HG03565 (cell line): ENCODE data around the gene SSPN.

ENCODE experiments used
- ATAC-seq: cut with Tn5 transposase; IDR thresholded peaks from one replicate; pipeline ENCODE4 v1.9.1; 2021; ENCODE audit warnings: mild to moderate bottlenecking, moderate library complexity; ENCODE audit not compliant: unreplicated experiment

Gene SSPN, protein sequence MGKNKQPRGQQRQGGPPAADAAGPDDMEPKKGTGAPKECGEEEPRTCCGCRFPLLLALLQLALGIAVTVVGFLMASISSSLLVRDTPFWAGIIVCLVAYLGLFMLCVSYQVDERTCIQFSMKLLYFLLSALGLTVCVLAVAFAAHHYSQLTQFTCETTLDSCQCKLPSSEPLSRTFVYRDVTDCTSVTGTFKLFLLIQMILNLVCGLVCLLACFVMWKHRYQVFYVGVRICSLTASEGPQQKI

DNA sequence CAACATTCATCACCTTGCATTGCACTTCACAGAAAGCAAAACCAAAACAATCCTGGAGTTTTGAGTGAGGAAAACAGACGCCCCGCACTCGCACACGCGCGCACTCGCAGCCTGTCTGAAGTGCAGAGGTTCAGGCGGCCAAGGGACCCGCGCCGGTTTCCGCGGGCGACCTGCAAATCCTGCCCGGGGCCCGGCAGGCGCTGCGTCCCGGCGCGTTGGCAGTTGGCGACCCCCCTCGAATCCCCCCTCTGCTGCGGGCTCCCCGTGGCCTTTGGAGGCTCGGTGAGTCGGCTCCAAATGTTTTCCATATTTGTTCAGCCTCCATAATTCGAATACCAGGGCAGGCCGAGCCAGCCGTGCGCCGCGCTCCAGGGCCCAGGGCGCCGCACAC lies at the start of gene SSPN:
Gene SSPN, plus strand, starts transcription at position 324 of the 391 bp plus-strand sequence. CDS start 100 bp downstream, outside the sequence.
- no peak for ATAC-seq

DNA sequence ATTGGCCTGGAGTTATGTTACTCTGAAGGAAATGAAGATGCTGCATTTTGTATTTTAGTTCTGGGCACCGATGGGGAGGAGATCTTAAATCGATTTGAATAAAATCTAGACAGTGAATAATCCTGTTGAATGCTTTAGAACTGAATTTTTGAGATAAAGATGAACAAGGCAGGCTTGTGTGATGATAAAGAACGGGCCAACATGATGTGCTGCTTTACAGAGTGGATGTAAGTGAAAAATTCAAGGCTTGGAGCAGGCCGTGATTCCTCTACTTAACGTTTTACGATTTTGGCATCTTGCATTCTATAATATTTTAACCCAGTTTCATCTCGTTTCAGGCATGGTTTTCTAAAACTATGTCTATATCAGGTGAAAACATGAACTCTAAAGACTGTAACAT lies 47.1 kb upstream of the SSPN start:
- ATAC-seq, result no peak

DNA sequence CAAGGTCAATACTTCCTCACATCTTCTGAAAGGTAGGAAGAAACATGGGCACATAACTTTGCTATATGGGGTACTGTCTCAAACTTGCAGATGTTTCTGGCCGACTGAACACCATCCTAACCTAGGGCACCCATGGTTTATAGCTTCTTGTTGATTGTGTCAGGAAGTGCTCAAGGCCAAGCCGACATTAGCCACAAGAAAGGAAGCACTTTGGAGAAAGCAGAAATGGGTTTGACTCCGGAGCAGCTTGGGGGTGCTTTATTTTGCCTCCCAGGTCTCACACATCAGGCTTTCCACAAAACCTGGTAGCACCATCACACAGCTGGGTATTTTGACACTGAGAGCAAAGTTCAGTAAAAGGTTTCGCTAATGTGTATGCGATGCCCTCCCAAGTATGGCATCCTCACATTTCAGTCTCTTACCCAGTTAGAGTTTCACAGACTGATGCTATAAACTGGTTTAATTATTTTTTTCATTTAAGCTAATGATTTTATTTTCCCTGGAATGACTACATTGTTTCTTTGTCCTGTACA lies 45.3 kb upstream of the SSPN start:
- no peak for ATAC-seq

DNA sequence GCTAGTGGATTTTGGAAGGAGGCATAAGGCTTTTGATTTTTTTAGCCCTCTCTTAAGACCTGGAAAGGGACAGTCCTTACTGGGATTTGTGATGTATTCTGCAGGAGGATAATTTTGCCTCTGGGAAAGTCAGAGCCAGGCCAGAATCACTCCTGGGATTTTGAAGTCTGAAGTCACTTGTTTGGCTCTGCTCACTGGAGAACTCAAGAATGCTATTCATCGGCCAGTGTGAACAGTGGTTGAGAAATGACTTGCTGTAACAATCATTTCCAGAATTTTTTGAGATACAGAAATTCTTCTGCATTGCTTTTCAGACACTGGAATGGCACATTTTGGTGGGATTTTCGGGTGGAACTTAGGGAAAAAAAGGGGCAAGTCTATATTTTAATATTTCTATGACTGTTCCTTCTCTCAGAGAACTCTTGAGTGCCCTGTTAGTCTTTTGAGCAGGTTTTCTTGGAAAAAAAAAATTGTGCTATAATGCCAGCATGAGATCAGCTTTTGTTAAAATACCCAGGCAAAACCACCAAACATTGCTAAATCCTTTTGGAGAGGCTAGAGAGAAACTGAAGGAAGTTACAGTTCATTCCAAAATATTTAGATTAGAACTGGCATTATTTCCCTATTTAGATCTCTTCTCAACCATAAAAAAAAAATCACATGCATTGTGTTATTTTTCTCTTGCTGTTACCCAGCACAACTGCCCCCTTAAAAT lies 44.5 kb upstream of the SSPN start:
- no peak for ATAC-seq

DNA sequence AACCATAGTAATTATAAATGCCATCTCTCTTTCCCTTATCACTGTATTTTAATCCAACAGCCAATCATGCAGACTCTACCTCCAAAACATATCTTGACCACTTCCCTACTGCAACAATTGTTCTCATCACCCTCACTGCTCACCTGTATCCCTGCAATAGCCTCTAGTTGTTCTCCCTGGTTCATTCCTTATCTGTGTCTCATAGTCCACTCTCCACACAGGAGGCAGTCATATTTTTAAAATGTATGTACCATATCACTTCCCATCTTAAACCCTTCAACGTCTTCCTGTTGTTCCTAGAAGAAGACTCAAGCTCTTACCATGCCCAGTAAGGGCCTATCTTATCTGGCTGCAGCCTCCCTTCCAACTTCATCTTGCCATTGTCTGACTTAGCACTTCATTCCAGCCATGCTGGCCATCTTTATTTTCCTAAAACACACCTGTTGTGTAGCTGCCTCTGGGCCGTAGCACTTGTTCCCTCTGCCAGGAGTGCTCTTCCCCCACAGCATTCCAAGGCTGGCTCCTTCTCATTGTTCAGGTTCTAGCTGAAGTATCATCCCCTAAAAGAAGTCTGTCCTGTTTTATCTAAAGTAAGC lies 42.8 kb upstream of the SSPN start:
- ATAC-seq, result no peak

DNA sequence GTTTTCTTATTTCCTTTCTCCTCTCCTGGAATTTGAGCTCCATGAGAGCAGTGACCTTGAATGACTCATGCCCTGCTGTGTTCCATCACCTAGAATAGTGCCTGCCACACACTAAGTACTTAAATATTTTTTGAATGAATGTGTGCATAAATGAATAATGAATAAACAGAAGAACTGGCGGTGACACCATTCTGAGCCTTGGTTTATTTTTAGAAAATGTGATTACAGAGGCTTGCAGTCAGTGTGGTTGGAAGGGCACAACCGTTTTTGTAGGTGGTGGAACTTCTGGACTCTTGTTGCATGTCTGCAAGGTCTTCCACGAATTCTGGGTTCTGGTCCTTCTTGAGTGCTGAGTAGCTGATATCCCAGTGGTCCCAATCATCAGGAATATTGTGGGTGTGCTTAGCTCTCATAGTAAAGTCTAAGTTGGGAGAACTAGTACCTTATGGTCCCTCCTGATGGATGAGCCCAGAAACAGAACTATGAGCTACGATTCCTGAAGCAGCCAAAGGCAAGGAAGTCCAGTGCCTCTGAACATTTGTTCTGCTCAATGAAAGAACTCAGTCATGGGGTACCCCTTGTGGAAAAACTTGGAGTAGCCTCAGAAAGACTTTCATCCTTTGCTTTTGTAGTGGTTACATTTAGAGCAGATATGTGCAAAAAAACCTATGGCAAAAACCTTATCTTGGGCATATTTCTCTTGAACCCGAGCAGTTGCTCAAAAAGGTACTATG lies 41.8 kb upstream of the SSPN start:
- no peak for ATAC-seq

DNA sequence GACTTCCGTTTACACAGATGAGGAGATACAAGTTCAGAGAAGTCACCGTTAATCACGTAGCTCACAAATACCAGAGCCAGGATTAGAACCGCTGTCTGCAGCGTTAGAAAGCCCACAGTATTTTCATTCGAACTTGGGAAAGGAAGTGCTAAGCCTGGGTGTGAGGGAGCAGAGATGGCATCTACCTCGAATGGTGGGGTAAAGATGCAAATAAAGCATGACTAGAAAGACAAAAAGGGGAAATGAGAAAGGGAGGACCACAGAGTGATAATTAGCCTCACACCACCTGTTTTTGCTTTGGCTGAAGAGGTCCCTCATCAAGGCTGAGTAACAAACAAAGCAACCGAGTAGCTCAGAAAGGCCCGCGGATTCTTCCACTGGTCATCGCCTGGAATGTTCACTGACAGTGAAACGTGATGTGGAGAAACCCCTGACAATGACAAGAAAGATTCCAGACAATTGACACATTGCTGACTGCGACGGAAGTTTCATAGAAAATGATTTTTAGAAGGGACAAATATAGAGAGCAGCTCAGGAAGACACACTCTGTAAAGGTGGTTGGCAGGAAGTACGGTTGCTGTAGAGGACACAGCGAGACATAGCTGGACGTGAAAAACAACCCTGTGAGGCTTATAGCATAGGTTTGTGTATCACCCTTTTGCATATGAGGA lies 39.0 kb upstream of the SSPN start:
- peak; percentile 79 for ATAC-seq

DNA sequence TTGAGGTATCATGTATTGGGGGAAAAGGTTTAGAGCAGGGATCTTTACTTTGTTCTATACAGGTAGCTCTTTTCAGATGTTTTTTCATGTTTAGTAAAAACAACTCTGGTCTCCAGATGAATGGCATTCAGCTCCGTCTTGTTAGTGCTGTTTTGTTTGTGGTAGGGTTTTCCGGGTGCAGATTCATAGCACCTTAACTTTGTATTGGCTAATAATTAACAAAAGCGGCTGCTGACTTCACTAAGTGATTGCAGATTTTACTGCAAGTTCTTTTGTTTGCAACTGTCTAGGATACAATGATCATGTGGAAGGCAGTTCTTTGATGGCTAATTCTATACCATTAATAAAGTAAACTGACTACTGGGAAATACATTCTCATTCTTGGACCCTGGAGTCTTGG lies 38.4 kb upstream of the SSPN start:
- ATAC-seq, result peak; percentile 12

DNA sequence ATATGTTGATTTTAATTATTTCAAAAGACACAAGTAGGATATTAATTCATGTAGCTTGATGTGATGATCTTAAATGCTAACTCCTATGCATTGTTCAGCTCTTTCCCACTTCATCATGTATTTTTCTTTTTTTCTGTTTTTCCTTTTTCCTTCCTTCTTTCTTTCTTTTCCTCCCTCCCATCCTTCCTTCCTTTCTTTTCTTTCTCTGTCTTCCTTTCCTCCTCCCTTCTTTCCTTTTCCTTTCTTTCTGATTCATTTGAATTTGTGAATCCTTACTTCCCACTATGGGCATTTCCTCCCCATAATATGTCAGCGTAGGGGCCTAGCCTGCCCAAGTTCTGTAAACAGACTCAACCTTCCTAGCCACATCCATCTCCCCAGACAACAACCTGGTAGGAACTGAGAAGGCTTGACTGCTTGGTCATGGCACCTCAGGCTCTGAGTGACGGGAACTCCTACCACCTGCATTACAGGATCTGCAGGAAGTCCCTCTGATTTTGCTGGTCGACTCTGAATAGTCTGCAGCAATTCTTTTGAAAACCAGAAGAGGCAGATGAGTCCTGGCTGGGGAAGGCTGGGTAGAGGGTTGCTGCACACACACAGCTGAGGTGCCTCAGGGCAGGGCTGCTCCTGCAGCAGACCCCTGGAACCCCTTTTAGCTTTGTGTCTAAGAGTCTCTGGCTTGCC lies 37.2 kb upstream of the SSPN start:
- ATAC-seq, result no peak

DNA sequence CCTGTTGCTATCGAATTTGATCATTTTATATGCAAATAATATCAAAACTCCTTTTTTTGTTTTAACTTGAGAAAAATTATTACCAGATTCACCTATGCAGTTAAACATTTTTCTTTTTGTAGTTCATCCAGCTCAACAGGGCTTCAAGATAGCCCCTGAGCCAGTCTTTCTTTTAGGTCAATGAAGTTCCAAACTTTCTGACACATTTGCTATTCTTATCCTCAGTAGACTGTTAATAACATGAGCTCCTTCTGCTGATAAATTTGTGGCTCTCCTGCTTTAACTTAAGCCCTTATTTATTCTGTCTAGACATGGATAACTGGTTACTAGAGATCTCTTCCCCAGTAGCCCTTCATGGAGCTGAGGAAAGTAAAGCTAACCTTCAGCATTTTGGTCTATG lies 33.2 kb upstream of the SSPN start:
- ATAC-seq, result no peak

DNA sequence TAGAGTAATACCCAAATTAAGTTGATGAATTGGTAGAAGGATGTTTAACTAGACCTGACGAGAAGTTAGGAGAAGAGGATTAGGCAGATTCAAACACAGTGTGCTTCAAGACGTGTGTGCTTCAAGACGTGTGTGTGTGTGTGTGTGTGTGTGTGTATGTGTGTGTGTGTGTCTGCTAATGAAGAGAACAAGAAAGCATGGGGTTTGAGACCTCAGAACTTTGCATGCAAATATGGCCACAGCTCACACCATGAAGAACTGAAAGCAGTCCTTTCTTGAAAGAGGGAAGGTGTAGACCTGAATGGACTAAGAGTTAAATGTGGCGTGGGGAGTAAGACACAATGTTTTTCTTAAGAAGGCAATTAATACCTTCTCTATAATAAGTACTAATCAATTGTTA lies 32.5 kb upstream of the SSPN start:
- ATAC-seq, result peak; percentile 90

- ATAC-seq, result no peak
These were observed 31.3 kb upstream of the SSPN start for GRCh38 chr12:26164118-26164517.

- no peak for ATAC-seq
These were observed 23.4 kb upstream of the SSPN start for GRCh38 chr12:26172013-26172412.

- ATAC-seq, result no peak
These were observed 22.8 kb upstream of the SSPN start for GRCh38 chr12:26172539-26172938.

GRCh38 chr12:26172946-26173552 lies 22.3 kb upstream of the SSPN start:
- no peak for ATAC-seq

- no peak for ATAC-seq
These were observed 18.6 kb upstream of the SSPN start for GRCh38 chr12:26176725-26177124.

DNA sequence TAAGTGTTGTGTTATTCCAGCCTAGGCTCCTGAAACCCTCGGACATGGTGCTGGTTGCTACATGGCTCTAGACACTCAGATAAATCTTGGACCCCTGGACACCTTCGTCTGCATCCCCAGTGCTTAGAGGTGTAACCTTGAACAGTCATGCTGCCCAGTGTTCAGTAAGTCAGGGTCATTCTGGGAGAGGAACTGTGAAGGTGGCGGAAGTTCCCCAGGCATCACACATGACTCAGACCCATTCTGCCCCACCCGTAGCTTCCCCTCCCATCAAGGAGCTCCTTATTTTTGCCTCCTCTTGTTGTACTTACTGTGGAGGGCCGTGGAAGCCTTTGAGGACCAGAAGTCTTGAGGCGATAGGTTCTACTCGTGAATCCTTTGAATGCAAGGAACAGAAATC lies 18.1 kb upstream of the SSPN start:
- no peak for ATAC-seq

DNA sequence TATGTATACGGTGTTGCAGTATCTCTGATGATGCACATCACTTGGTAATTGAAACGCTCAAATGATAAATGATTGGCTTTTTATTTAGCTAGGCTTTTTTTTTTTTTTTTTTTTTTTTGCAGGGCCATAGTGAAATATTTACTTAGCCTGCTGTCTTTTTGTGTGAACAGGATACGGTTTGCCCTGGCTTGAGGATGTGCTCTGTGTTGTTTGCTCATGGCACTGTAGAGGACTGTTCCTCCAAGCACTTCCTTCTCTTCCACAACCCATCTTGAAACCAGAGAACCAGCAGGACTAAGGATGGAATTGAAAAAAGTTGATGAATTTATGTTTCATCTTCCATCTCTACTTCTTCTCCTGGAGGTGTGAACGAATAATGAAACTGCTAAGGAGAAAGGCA lies 15.5 kb upstream of the SSPN start:
- ATAC-seq, result no peak

DNA sequence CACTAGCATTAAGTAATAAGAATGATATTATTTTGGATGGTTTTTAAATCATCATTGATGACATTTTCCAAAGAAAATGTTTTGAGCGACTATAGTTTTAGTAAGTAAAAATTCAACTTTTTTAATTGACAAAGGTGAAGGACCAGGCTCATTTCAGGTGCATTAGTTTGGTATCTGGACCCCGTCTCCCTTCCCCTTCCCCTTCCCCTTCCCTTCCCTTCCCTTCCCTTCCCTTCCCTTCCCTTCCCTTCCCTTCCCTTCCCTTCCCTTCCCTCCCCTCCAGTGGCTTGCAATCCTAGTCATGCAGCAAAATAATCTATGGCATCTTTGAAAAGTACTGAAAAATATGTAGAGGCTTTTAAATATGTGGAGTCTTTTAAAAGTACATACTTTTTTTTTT lies 13.0 kb upstream of the SSPN start:
- no peak for ATAC-seq
